ENCODE data around the gene ELL.

GRCh38 chr19:18551631-18552030, 29.8 kb upstream of the ELL start:
- no peak for TF ChIP-seq CTCF (IDR thresholded peaks at IDR 0.05)
- TF ChIP-seq KAT7 (CRISPR knock-in tag; IDR thresholded peaks at IDR 0.05; ENCODE audit: borderline replicate concordance), result no peak
- TF ChIP-seq, protein P1, sequence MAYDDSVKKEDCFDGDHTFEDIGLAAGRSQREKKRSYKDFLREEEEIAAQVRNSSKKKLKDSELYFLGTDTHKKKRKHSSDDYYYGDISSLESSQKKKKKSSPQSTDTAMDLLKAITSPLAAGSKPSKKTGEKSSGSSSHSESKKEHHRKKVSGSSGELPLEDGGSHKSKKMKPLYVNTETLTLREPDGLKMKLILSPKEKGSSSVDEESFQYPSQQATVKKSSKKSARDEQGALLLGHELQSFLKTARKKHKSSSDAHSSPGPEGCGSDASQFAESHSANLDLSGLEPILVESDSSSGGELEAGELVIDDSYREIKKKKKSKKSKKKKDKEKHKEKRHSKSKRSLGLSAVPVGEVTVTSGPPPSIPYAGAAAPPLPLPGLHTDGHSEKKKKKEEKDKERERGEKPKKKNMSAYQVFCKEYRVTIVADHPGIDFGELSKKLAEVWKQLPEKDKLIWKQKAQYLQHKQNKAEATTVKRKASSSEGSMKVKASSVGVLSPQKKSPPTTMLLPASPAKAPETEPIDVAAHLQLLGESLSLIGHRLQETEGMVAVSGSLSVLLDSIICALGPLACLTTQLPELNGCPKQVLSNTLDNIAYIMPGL (CRISPR knock-in tag; IDR thresholded peaks at IDR 0.05), result no peak
- TF ChIP-seq TEAD4 (CRISPR knock-in tag; IDR thresholded peaks at IDR 0.05), result no peak
- no peak for TF ChIP-seq SP1 (CRISPR knock-in tag; conservative IDR thresholded peaks at IDR 0.05)
- TF ChIP-seq, protein P2, sequence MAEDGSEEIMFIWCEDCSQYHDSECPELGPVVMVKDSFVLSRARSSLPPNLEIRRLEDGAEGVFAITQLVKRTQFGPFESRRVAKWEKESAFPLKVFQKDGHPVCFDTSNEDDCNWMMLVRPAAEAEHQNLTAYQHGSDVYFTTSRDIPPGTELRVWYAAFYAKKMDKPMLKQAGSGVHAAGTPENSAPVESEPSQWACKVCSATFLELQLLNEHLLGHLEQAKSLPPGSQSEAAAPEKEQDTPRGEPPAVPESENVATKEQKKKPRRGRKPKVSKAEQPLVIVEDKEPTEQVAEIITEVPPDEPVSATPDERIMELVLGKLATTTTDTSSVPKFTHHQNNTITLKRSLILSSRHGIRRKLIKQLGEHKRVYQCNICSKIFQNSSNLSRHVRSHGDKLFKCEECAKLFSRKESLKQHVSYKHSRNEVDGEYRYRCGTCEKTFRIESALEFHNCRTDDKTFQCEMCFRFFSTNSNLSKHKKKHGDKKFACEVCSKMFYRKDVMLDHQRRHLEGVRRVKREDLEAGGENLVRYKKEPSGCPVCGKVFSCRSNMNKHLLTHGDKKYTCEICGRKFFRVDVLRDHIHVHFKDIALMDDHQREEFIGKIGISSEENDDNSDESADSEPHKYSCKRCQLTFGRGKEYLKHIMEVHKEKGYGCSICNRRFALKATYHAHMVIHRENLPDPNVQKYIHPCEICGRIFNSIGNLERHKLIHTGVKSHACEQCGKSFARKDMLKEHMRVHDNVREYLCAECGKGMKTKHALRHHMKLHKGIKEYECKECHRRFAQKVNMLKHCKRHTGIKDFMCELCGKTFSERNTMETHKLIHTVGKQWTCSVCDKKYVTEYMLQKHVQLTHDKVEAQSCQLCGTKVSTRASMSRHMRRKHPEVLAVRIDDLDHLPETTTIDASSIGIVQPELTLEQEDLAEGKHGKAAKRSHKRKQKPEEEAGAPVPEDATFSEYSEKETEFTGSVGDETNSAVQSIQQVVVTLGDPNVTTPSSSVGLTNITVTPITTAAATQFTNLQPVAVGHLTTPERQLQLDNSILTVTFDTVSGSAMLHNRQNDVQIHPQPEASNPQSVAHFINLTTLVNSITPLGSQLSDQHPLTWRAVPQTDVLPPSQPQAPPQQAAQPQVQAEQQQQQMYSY (CRISPR knock-in tag; IDR thresholded peaks at IDR 0.05), result no peak
- TF ChIP-seq CBFB (CRISPR knock-in tag; IDR thresholded peaks at IDR 0.05; ENCODE audit: low read depth), result no peak
- TF ChIP-seq PREB (CRISPR knock-in tag; IDR thresholded peaks at IDR 0.05; ENCODE audit: borderline replicate concordance), result no peak
- TF ChIP-seq ETV6 (CRISPR knock-in tag; IDR thresholded peaks at IDR 0.05), result no peak
- TF ChIP-seq, protein P3, sequence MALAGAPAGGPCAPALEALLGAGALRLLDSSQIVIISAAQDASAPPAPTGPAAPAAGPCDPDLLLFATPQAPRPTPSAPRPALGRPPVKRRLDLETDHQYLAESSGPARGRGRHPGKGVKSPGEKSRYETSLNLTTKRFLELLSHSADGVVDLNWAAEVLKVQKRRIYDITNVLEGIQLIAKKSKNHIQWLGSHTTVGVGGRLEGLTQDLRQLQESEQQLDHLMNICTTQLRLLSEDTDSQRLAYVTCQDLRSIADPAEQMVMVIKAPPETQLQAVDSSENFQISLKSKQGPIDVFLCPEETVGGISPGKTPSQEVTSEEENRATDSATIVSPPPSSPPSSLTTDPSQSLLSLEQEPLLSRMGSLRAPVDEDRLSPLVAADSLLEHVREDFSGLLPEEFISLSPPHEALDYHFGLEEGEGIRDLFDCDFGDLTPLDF (CRISPR knock-in tag; IDR thresholded peaks at IDR 0.05), result no peak
- no peak for TF ChIP-seq NR1H2 (CRISPR knock-in tag; IDR thresholded peaks at IDR 0.05)
